Embryonic facial prominence (tissue), 1 donor: ENCODE measurements around the gene RBM3.
"Not testable (repeated sequence)": the region's sequence is repeated elsewhere in the genome, so short reads cannot be mapped to it uniquely, and the experiment has no call there.

Source experiments
- DNase-seq: peaks from one replicate; pipeline ENCODE4 v3.0.0-alpha.2; 2016; ENCODE audit errors: extremely low spot score

Gene RBM3

DNA sequence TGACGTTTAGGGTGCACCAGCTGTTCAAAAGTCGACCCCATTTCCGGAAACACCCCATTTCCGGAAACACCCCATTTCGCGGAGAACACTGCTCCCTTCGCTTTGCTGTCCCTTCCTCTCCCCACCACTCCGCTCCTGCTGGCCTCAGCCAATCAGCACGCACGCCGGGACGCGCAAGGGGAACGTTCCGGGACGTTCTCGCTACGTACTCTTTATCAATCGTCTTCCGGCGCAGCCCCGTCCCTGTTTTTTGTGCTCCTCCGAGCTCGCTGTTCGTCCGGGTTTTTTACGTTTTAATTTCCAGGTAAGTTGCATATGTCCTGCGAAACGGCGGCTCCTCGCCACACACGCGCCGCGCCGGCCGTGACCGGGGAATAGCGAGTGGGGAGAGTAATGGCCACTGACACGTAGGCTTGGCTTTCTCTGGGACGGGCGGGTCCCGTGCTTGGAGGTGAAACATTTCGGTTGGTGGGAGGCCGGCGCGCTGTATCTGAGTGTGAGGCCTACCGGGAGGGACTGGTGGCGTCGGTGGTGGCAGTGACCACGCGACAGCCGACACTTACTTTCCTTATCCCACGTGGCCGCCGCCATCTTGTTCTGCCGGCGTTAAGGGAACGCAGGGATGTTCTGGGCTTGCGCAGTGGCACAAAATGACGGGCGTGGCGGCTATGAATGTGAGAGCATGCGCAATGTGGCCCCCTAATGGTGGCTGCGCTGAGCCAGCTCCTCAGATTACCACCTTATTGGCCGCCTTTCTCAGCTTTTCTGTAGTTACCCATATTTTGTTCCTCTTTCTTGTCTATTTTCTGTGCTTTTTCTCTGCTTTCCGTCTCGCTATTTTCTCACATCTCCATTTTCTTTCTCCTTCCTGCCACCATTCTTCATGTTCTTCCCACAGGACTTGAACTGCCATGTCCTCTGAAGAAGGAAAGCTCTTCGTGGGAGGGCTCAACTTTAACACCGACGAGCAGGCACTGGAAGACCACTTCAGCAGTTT lies at the start of gene RBM3:
Gene RBM3, plus strand, starts transcription at position 215 of the 997 bp plus-strand sequence. Its CDS starts 697 bp downstream, at position 912.
- peak; percentile 92 for DNase-seq

DNA sequence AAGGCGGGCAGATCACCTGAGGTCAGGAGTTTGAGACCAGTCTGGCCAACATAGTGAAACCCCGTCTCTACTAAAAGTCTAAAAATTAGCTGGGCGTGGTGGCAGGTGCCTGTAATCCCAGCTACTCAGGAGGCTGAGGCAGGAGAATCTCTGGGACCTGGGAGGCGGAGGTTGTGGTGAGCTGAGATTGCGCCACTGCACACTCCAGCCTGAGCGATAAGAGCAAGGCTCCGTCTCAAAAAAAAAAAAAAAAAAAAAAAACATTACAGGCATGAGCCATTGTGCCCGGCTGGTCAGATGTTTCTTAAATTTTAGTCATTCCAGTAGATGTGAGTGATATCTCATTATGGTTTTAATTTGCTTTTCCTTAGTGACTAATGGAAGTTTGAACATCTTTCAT lies 48.4 kb upstream of the RBM3 start:
- not testable (repeated sequence) for DNase-seq

DNA sequence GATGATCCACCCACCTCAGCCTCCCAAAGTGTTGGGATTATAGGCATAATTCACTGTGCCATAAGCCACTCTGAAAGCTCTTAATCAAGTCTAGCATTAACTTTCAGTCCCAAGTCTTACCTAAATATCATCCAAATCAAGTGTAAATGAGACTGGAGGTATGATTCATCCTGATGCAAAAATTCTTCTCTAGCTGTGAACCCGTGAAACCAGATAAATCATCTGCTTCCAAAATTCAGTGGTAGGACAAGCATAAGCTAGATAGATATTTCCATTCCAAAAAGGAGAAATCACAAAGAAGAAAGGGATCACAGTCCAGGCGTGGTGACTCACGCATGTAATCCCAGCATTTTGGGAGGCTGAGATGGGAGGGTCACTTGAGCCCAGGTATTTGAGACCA lies 43.5 kb upstream of the RBM3 start:
- no peak for DNase-seq

DNA sequence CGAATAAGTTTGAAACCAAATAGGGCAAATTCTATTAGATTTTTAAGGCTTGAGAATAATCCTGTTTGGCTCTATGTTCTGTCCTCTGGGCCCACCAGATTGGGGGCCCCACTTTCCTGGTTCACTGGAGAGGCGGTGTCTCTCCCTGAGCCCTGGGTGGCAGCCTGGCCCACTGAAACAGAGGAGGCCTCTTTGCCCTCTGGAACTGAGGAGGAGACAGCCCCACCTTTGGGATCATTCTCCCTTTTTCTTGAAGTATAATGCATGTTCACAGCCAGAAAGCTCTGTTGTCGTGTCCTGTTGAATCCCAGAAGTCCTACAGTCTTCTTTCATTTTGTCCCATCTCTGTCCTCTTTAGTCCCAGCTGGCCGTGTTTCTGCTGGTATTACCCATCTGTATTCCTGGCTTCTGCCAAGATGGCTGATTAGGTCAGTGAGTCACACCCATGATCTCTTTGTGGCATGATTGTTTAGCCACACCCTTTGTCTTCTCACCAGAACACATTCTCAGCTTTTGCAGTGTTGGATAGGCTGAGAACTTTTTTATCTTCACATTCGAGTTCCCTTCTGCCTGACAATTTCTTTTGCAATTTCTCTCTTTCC lies 42.8 kb upstream of the RBM3 start:
- no peak for DNase-seq

DNA sequence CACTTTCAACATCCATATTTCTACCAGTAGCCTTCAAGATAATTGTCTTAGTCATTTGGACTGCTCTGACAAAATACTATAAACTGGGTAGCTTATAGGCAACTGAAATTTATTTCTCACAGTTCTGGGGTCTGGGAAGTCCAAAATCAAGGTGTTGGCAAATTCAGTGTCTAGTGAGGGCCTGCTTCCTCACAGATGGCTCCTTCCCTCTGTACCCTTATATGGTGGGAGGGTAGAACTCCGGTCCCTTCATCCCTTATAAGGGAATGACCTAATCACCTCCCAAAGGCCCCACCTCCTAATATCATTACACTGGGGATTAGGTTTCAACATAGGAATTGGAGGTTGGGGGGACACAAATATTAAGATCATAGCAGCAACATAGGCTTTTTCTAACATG lies 42.1 kb upstream of the RBM3 start:
- no peak for DNase-seq

DNA sequence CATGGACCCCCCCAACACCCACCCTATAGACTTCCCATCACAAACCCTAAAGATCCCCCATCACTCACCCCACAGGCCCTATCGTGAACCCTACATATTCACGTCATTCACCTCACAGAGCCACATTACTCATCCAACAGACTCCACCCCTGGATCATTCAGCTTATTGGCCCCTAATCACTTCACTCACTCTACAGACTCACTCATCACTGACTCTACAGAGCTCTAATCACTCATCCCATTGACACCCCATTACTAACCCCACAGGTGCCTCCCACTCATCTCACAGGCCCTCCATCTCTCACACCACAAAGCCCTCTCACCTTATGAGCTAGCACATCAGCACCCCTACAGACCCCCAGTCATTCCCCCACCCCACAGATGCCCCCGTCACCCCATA lies 41.1 kb upstream of the RBM3 start:
- no peak for DNase-seq

DNA sequence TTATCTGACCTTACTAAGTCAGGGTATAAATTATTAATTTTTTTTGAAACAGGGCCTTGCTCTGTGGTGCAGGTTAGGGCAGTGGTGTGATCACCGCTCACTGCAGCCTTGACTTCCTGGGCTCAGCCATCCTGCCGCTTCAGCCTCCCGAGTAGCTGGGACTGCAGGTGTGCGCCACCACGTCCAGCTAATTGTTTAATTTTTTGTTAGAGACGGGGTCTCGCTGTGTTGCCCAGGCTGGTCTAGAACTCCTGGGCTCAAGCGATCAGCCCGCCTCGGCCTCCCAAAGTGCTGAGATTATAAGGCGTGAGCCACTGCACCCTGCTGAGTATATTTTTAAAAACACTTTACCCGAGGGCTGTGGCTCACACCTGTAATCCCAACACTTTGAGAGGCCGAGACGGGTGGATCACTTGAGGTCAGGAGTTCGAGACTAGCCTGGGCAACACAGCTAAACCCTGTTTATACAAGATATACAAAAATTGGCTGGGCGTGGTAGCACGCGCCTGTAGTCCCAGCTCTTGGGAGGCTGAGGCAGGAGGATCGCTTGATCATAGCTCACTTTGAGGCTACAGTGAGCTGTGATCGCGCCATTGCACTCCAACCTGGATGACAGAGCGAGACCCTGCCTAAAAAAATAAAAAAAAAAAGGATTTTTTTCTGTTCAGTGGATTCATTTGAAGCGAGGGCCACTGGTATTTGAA lies 35.5 kb upstream of the RBM3 start:
- no peak for DNase-seq

DNA sequence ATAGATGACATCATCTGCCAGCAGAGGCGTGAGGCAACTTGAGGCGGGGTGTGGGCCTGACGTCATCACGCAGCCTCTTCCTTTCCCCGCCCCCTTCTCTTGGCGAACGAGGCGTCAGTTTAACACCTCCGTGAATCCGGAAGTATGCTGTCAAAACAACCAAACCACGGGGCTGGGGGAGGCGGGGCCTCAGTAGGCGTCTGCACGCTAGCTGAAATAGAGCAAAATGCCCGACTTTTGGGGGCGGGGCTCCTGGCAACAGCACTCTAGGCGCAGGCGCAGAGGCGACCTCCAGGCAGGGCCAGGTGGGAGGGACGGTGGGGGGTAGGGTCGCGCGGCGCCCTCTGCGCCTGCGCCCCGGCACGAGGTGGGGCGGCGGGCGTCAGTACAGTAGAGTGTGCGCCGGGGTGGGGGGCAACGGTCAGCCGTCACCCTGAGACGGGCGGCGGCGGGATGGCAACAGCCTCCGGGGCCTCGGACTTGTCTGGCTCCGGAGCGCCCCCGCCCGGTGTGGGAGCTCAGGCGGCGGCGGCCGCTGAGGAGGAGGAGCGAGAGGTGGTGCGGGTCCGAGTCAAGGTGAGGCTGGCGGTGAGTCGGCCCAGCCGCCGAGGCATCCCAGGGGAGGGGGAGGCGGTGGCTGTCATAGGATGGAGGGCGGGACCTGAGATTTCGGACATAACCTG lies 34.8 kb upstream of the RBM3 start, which contains the start of gene TBC1D25:
Gene TBC1D25, plus strand, starts transcription at position 370 of the 683 bp plus-strand sequence. Its CDS starts 84 bp downstream, at position 454.
- DNase-seq: peak; percentile 78

DNA sequence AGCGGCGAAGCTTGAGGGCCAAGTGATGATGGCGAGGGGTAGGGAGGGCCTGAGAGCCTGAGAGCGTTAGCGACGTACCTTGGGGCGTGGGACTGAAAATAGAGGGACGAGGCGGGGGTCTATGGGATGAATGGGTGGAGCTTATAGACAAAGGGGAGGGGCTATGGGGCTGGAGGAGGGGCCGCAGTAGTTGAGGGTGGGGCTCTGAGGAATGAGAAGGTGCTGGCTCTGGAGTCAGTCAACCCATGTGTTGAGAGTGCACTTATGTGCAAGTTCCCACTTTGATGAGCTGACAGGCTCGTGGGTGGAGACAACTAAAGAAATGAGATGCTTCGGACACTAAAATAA lies 34.3 kb upstream of the RBM3 start:
- DNase-seq: peak; percentile 9

DNA sequence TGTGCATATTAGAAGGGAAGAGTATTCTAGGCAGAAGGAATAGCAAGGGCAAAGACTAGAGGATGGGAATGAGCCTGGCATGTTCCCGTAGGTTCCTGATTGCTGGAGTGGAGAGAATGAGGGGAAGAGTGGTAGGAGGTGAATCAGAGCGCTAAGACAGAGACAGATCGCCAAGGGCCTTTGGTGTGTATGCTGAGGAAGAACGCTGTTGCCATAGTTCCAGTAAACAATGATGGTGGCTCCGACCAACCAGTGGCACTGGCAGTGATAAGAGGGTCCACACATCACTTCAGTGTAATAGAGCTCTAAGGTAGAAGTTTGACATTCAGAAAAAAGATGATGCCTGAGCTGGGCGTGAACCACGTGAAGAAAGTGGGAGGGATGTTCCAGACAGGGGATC lies 33.8 kb upstream of the RBM3 start:
- DNase-seq: no peak

DNA sequence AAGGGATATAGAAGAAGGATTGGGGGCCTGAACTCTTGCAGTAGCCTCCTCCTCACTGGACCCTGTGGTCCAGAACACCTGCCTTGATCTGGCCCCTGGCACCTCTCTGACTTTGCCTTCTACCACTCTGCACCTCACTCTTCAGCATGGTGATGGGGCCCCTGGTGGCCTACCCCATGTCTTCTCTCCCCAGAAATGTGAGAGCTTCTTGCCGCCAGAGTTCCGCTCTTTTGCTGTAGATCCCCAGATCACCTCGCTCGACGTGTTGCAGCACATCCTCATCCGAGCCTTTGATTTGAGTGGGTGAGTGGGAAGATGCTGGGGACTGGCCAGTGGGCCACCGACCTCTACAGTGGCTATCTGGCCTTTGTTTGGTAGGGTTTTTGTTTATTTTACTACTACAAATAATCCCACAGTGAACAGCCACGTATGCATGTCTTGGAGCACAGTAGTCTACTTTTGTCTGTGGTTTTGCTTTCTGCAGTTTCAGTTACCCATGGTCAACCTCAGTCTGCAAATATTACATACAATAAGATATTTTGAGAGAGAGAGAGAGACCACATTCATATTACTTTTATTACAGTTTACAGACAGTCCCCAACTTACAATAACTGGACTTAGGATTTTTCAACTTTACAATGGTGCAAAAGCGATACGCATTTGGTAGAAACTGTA lies 33.0 kb upstream of the RBM3 start:
- no peak for DNase-seq

DNA sequence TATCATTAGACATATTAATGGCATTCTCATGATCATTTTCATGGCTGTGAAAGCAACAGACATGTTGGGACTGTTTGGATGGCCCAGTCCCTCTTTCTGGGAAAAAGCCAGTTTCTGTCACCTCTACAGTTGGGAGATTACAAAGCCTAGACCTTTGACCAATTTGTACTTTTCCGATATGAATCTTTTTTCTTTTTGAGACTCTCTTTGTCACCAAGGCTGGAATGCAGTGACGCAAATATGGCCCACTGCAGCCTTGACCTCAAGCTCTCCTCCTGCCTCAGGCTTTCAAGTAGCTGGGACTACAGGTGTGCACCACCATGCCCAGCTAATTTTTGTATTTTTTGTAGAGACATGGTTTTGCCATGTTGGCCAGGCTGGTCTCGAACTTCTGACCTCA lies 25.4 kb upstream of the RBM3 start:
- no peak for DNase-seq

DNA sequence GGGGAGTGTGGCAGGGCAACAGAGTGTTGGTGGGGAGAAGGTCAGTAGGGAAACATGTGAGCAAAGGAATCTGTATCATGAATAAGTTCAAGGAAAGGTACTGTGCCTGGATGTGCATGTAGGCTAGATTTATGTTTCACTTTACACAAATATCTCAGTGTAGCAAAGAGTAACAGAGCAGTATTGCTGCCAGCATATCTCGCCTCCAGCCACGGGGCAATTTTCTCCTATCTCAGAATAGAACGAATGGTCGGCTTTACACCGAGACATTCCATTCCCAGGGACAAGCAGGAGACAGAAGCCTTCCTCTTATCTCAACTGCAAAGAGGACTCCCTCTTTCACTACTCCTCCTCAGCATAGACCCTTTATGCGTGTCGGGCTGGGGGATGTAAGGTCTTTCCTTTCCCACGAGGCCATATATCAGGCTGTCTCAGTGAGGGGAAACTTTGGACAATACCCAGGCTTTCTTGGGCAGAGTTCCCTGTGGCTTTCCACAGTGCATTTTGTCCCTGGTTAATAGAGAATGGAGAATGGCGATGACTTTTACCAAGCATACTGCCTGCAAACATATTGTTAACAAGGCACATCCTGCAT lies 18.5 kb upstream of the RBM3 start:
- DNase-seq: not testable (repeated sequence)

DNA sequence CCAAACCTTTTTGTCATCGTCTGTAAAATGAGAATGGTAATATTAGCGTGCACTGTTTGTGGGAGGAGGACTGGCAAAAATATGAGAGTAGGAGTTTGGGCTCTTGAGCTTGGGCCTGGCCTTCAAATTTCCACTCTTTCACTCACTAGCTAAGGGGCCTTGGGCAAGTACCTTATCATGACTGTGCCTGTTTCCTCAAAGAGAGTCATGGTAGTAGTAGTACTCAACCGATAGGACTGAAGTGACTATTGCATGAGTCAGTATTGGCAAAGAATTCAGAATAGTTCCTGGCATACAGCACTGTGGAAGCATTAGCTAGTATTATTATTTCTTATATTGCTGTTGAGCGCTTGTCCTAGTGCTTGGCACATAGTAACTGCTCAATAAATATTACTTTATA lies 16.0 kb upstream of the RBM3 start:
- no peak for DNase-seq

DNA sequence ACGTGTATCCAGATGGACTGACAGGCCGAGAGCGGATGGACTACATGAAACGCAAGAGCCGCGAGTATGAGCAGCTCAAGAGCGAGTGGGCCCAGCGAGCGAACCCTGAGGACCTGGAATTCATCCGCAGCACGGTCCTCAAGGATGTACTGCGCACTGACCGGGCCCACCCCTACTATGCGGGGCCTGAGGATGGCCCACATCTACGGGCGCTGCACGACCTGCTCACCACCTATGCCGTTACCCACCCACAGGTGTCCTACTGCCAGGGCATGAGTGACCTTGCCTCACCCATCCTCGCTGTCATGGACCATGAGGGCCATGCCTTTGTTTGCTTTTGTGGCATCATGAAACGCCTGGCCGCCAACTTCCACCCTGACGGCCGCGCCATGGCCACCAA lies 14.6 kb upstream of the RBM3 start:
- no peak for DNase-seq

DNA sequence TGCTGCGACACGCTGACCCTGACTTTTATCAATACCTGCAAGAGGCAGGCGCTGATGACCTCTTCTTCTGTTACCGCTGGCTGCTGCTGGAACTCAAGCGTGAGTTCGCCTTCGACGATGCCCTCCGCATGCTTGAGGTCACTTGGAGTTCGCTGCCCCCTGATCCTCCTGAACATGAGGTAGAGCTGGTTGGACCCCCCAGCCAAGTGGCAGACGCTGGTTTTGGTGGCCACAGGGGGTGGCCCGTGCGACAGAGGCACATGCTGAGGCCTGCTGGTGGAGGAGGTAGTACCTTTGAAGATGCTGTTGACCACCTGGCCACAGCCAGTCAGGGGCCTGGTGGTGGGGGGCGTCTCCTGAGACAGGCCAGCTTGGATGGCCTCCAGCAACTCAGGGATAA lies 14.2 kb upstream of the RBM3 start:
- DNase-seq: no peak

DNA sequence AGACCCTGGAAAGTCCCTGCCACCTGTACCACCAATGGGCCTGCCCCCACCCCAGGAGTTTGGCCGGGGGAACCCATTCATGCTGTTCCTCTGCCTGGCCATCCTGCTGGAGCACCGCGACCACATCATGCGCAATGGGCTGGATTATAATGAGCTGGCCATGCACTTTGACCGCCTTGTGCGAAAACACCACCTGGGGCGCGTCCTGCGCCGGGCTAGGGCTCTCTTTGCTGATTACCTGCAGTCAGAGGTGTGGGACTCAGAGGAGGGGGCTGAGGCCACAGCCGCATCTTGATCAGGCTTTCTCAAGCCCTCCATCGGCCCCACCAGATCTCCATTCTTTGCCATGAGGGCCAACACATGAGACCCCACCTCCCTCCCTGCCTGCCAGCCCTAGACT lies 13.6 kb upstream of the RBM3 start:
- DNase-seq: no peak

DNA sequence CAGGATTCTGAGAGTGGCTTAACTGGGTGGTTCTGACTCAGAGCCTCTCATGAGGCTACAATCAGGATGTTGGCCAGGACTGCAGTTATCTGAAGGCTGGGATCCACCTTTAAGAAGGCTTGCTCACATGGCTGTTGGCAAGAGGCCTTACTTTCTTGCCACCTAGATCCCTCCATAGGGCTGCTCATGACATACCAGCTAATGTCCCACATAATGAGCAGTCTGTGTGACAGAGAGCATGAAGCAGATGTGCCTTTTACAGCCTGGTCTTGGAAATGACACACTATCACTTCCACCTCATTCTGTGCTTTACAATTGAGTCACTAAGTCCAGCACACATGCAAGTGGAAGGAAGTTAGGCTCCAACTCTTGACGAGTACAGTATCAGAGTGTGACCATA lies 4.3 kb upstream of the RBM3 start:
- no peak for DNase-seq

DNA sequence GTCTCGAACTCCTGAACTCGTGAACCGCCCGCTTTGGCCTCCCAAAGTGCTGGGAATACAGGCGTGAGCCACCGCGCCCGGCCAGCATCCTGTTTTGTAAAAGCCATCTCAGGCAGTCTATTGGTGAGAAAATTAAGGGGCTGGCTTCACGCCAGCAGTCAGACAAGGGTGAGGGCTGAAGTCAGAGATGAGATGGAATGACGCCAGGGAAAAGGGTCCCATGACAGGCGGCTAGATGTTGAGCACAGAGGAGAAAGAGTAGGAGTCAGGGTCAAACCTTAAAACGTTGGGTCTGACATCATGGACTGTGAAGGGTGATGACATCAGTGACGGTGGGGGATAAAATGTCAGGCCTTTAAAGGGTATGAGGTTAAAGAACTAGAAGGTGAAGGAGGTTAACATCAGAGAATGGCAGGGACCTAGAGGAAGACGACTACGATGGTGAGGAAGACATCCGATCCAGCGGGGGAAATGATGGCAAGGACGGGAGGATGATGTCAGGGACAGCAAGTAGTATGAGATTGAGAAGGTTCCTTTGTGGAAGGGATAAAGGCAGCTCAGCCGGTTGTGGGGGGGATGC lies 504 bp upstream of the RBM3 start:
- no peak for DNase-seq

DNA sequence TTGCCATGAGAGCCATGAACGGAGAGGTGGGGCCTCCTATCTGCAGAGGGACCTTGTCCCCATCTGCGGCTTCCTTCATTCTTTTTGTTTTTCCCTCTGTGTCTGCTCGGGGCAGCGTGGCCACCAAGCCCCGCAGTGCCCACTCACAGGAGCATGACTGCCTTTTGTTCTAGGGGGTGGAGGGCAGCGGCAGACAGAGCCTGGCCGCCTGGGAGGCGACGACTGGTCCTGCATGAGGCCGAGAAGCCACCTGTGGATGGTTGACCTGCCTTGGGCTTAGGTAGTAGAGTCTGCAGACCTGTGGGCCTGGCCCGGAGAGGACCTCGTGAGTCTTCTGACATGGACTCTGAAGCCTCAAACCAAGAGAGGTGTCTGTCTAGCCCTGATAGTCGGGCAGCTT lies 1.4 kb downstream of the RBM3 start:
- no peak for DNase-seq

DNA sequence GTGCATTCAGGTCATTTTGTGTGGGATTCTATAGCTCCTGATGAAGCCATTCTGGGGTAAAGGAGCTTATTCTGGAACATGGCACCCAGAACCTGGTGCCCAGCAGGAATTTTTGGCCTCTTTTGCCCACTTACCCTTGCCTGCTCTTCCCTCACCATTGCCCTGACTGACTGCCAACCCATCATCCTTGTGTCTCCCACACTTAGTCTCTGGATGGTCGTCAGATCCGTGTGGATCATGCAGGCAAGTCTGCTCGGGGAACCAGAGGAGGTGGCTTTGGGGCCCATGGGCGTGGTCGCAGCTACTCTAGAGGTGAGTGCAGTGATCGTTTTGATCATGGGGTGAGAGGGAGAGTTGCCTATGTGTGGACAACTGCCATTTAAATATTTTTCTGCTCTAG lies 1.8 kb downstream of the RBM3 start:
- DNase-seq: no peak
